IMR-90 (cell line): ENCODE measurements around the gene PAXX. TPM values are rescaled to one million over a fixed set of nuclear protein-coding genes. Genes with fewer than 3 reads are reported as not detected.

Experiments
- ATAC-seq: fragments of 200-7000 bp; cut with Tn5 transposase; 2 replicates; pipeline ENCODE4 v1.9.1; 2020; ENCODE audit warnings: low read depth, mild to moderate bottlenecking, moderate library complexity
- BruUV-seq: library from RNA; stranded (reverse); fragments of 400-500 nt; replicated peaks from 2 replicates; lab custom pipeline; 2021; lab: Mats Ljungman, UMichigan
- CTCF ChIA-PET: fragments of 300-600 bp; formaldehyde crosslinking; extraction: SDS; loops from one replicate; lab custom pipeline; 2021; ENCODE audit warnings: antibody characterized with exemption; lab: Yijun Ruan, JAX
- POLR2A ChIA-PET: fragments of 300-600 bp; sonication (Branson Sonifier 250); formaldehyde crosslinking; loops from one replicate; lab custom pipeline; 2022; ENCODE audit warnings: antibody characterized with exemption; ENCODE audit not compliant: unreplicated experiment; lab: Charles Lee
- DNase-seq: peaks from one replicate; pipeline ENCODE4 v3.0.0; 2013
- H2AFZ ChIP-seq: replicated peaks from 2 replicates; pipeline ENCODE3; 2013; ENCODE audit warnings: low read length, mild to moderate bottlenecking; ENCODE audit not compliant: poor library complexity
- H2AK5ac ChIP-seq: 2 replicates; pipeline ENCODE4 v1.6.1; 2013; ENCODE audit warnings: low read depth, low read length, inconsistent platforms
- H2AK9ac ChIP-seq: replicated peaks from 2 replicates; pipeline ENCODE3; 2013; ENCODE audit warnings: mild to moderate bottlenecking, low read depth, low read length, moderate library complexity; ENCODE audit not compliant: poor library complexity
- H2BK120ac ChIP-seq: 2 replicates; pipeline ENCODE4 v1.6.1; 2013; ENCODE audit warnings: low read depth, low read length, inconsistent platforms
- H2BK15ac ChIP-seq: 3 replicates; pipeline ENCODE4 v1.6.1; 2013; ENCODE audit warnings: low read depth, low read length, inconsistent platforms
- H2BK20ac ChIP-seq: 2 replicates; pipeline ENCODE4 v1.6.1; 2013; ENCODE audit warnings: low read depth, mild to moderate bottlenecking, inconsistent platforms, low read length, moderate library complexity
- H2BK5ac ChIP-seq: 2 replicates; pipeline ENCODE4 v1.6.1; 2013; ENCODE audit warnings: mild to moderate bottlenecking, low read depth, low read length, inconsistent platforms; ENCODE audit not compliant: poor library complexity, severe bottlenecking
- H3K14ac ChIP-seq: replicated peaks from 2 replicates; pipeline ENCODE4 v1.6.1; 2013; ENCODE audit warnings: low read depth, low read length, inconsistent platforms
- H3K18ac ChIP-seq: 2 replicates; pipeline ENCODE4 v1.6.1; 2013; ENCODE audit warnings: low read depth, low read length, control low read depth
- H3K23ac ChIP-seq: 2 replicates; pipeline ENCODE4 v1.6.1; 2013; ENCODE audit warnings: low read depth, low read length, inconsistent platforms
- H3K27ac ChIP-seq: 2 replicates; pipeline ENCODE4 v1.5.1; 2013; ENCODE audit warnings: mild to moderate bottlenecking, control low read depth, low read length; ENCODE audit not compliant: insufficient read depth
- H3K27me3 ChIP-seq: 2 replicates; pipeline ENCODE4 v1.6.1; 2013; ENCODE audit warnings: low read length; ENCODE audit not compliant: control insufficient read depth, insufficient read depth
- H3K36me3 ChIP-seq: 2 replicates; pipeline ENCODE4 v1.6.1; 2013; ENCODE audit warnings: low read length, mixed read lengths; ENCODE audit not compliant: control insufficient read depth, insufficient read depth
- H3K4ac ChIP-seq: 2 replicates; pipeline ENCODE4 v1.6.1; 2013; ENCODE audit warnings: low read depth, low read length, inconsistent platforms
- H3K4me1 ChIP-seq: 2 replicates; pipeline ENCODE4 v1.6.1; 2013; ENCODE audit warnings: low read length, mixed read lengths; ENCODE audit not compliant: control insufficient read depth, insufficient read depth
- H3K4me2 ChIP-seq: 2 replicates; pipeline ENCODE4 v1.6.1; 2013; ENCODE audit warnings: low read depth, mild to moderate bottlenecking, control low read depth, low read length, moderate library complexity
- H3K4me3 ChIP-seq: 2 replicates; pipeline ENCODE4 v1.5.1; 2013; ENCODE audit warnings: low read depth, mild to moderate bottlenecking, control low read depth, low read length, moderate library complexity; ENCODE audit not compliant: insufficient read depth
- H3K56ac ChIP-seq: 2 replicates; pipeline ENCODE4 v1.6.1; 2013; ENCODE audit warnings: low read length, inconsistent platforms; ENCODE audit not compliant: insufficient read depth; ENCODE audit errors: extremely low read depth
- H3K79me1 ChIP-seq, 2 experiments: 2 replicates each; pipeline ENCODE4 v1.6.1; 2013; ENCODE audit warnings: low read length in 2 of 2, inconsistent platforms in 1 of 2, low read depth in 1 of 2
- H3K9ac ChIP-seq: 2 replicates; pipeline ENCODE4 v1.6.1; 2013; ENCODE audit warnings: low read depth, low read length, control low read depth
- H3K9me1 ChIP-seq: 2 replicates; pipeline ENCODE4 v1.6.1; 2013; ENCODE audit warnings: low read length, inconsistent platforms; ENCODE audit not compliant: insufficient read depth
- H3K9me3 ChIP-seq: 2 replicates; pipeline ENCODE4 v1.6.1; 2013; ENCODE audit warnings: low read length; ENCODE audit not compliant: control insufficient read depth, insufficient read depth
- H4K20me1 ChIP-seq: 2 replicates; pipeline ENCODE4 v1.6.1; 2013; ENCODE audit warnings: low read length, inconsistent platforms; ENCODE audit not compliant: insufficient read depth
- H4K5ac ChIP-seq: 2 replicates; pipeline ENCODE4 v1.6.1; 2013; ENCODE audit warnings: mild to moderate bottlenecking, low read depth, low read length, control low read depth
- H4K8ac ChIP-seq, 2 experiments: 2 replicates each; pipeline ENCODE4 v1.6.1; 2013; ENCODE audit warnings: low read depth in 2 of 2, low read length in 2 of 2, control low read depth in 1 of 2, inconsistent platforms in 1 of 2
- H4K91ac ChIP-seq: 2 replicates; pipeline ENCODE4 v1.6.1; 2013; ENCODE audit warnings: low read depth, low read length, inconsistent platforms; ENCODE audit not compliant: insufficient read depth
- BHLHE40 ChIP-seq: fragments of 150-350 bp; IDR thresholded peaks from 2 replicates; pipeline ENCODE4 v1.6.1; 2016; ENCODE audit warnings: mild to moderate bottlenecking, low read depth, low read length
- CEBPB ChIP-seq: IDR thresholded peaks from 2 replicates; pipeline ENCODE4 v1.6.1; 2012; ENCODE audit warnings: low read depth, low read length, improper control_type of control experiment
- ELK1 ChIP-seq: fragments of 150-350 bp; IDR thresholded peaks from 2 replicates; pipeline ENCODE4 v1.6.1; 2016; ENCODE audit warnings: low read depth, mild to moderate bottlenecking, low read length, moderate library complexity, borderline replicate concordance
- FOS ChIP-seq: fragments of 150-350 bp; IDR thresholded peaks from 2 replicates; pipeline ENCODE4 v1.6.1; 2016; ENCODE audit warnings: low read depth, low read length
- MAFK ChIP-seq: IDR thresholded peaks from 2 replicates; pipeline ENCODE4 v1.6.1; 2012; ENCODE audit warnings: low read depth, low read length, improper control_type of control experiment
- MXI1 ChIP-seq: IDR thresholded peaks from 2 replicates; pipeline ENCODE4 v1.6.1; 2012; ENCODE audit warnings: low read depth, mild to moderate bottlenecking, low read length, moderate library complexity, borderline replicate concordance
- RAD21 ChIP-seq: IDR thresholded peaks from 2 replicates; pipeline ENCODE4 v1.6.1; 2012; ENCODE audit warnings: low read length, improper control_type of control experiment
- RCOR1 ChIP-seq: IDR thresholded peaks from 2 replicates; pipeline ENCODE4 v1.6.1; 2012; ENCODE audit warnings: mild to moderate bottlenecking, low read length, improper control_type of control experiment; ENCODE audit not compliant: insufficient replicate concordance
- SMC3 ChIP-seq: fragments of 150-350 bp; IDR thresholded peaks from 2 replicates; pipeline ENCODE4 v1.6.1; 2016; ENCODE audit warnings: low read depth, mild to moderate bottlenecking, antibody characterized with exemption, low read length, moderate library complexity
- WGBS, 2 experiments: methylation state at CpG; one replicate each; pipeline versions ENCODE4 v1.1.5 to v1.1.7; 2013; ENCODE audit warnings: missing lambda C conversion rate in 2 of 2; ENCODE audit not compliant: insufficient read length in 1 of 2; ENCODE audit errors: extremely low coverage in 2 of 2; 5-methylcytosine and 5-hydroxymethylcytosine counted together
- dilution Hi-C: fragments of 300-500 bp; cut with HindIII; formaldehyde crosslinking; loops from one replicate; pipeline ENCODE4 v1.14.3; 2018; ENCODE audit warnings: low sequenced_read_pairs; ENCODE audit not compliant: unreplicated experiment
- in situ Hi-C: fragments of 300-500 bp; cut with MboI; formaldehyde crosslinking; loops from 3 replicates; pipeline ENCODE4 v1.14.3; 2019; ENCODE audit warnings: low sequenced_read_pairs, inconsistent platforms, mixed read lengths
- intact Hi-C: fragments of 100-400 bp; cut with micrococcal nuclease; formaldehyde crosslinking; loops from 2 replicates; pipeline ENCODE4 v1.10.0; 2022
- polyA plus RNA-seq, 3 experiments: library from polyadenylated mRNA; depleted of rRNA; stranded (reverse); fragments of >200 nt; gene quantifications; 2 replicates each; pipeline ENCODE4 v1.2.3, GENCODE V29; 2012; ENCODE audit warnings: low replicate concordance in 1 of 3
- total RNA-seq: library from RNA; depleted of rRNA; stranded (reverse); fragments of >200 nt; gene quantifications from 2 replicates; pipeline ENCODE4 v1.2.3, GENCODE V29; 2012

Gene PAXX
- total and polyA plus RNA-seq, 2 of the 4 experiments (the other 2 are of a cell fraction): 5.7 to 24.6 TPM

- TF ChIP-seq RAD21: no peak
- TF ChIP-seq ELK1: no peak
Measured at GRCh38 chr9:137035507-137035834, 43.2 kb downstream of the PAXX start (continued).

GRCh38 chr9:137035937-137036336 lies 43.7 kb downstream of the PAXX start:
- Histone ChIP-seq H3K56ac (no peak overlapping the region), H3K36me3 (peaks cover 17% of the 10 kb centered on the region), H3K4ac (no peak overlapping the region), H2BK15ac (no peak overlapping the region), H2BK5ac (no peak overlapping the region), H3K23ac (no peak overlapping the region), H2AFZ (no peak overlapping the region), H3K79me1 (no peaks in the 10 kb centered on the region), H4K8ac (no peak overlapping the region), H3K4me2 (no peak overlapping the region), H4K20me1 (no peaks in the 10 kb centered on the region; the same call in 1 of the 2 replicates), H3K9me3 (no peaks in the 10 kb centered on the region), H2AK9ac (no peak overlapping the region), H3K9me1 (no peaks in the 10 kb centered on the region), H3K9ac (no peak overlapping the region), H4K91ac (no peak overlapping the region), H3K4me3 (no peak overlapping the region), H2BK20ac (no peak overlapping the region), H2BK120ac (no peak overlapping the region), H3K27ac (no peak overlapping the region), H2AK5ac (no peak overlapping the region), H3K14ac (no peak overlapping the region), H3K4me1 (no peaks in the 10 kb centered on the region), H3K18ac (no peak overlapping the region), H4K5ac (no peak overlapping the region), H3K27me3 (peaks cover 2% of the 10 kb centered on the region; the same call in 1 of the 2 replicates)
- ATAC-seq: no peak
- in situ Hi-C loops (loop anchor here (10.0 kb wide), 1 partner anchor 251 kb away; no protein-coding TSS in a partner anchor), intact Hi-C loops (loop anchor here (1.0 kb wide), 3 partner anchors 88 to 249 kb away; no protein-coding TSS in a partner anchor), dilution Hi-C loops (no loop called here)
- CTCF ChIA-PET: interaction anchor here (0.6 to 3.1 kb wide), 4 partner anchors 36 to 249 kb away, joined by 4 to 27 read pairs (median 4); no protein-coding TSS in a partner anchor
- 67% methylated on average over 6 of the region's 8 CpGs; no CpG with 5 or more reads in 1 of the 2 experiments for WGBS, 2 experiments
- no peak for DNase-seq
- no TSS peak for BruUV-seq
- POLR2A ChIA-PET: no interaction called here
- TF ChIP-seq SMC3: no peak
- TF ChIP-seq RAD21: no peak
- no peak for TF ChIP-seq RCOR1
- TF ChIP-seq MAFK: no peak
- TF ChIP-seq MXI1: no peak
- no peak for TF ChIP-seq BHLHE40
- no peak for TF ChIP-seq CEBPB
- no peak for TF ChIP-seq FOS
